CD8-positive, alpha-beta memory T cell (primary cell): Measurements from ENCODE around the gene CTBP1. TPM values are rescaled to one million over a fixed set of nuclear protein-coding genes. Genes with fewer than 3 reads are reported as not detected.

Experiments
- CTCF ChIA-PET: fragments of 350-600 bp; sonication (Branson Sonifier 250); formaldehyde crosslinking; loops from one replicate; lab custom pipeline; 2021; ENCODE audit warnings: antibody characterized with exemption; lab: Charles Lee
- POLR2A ChIA-PET: fragments of 350-600 bp; sonication (Branson Sonifier 250); formaldehyde crosslinking; loops from one replicate; lab custom pipeline; 2021; ENCODE audit warnings: antibody characterized with exemption; lab: Charles Lee
- DNase-seq, 5 donors: peaks; one replicate each; pipeline versions ENCODE4 v3.0.0 to v3.0.0-alpha.2; 2020 to 2022; ENCODE audit warnings: mixed read lengths in 1 of 5
- H3K27ac ChIP-seq: one replicate; pipeline ENCODE4 v1.7.0; 2013; ENCODE audit warnings: low read depth, mild to moderate bottlenecking, low read length, moderate library complexity
- H3K27me3 ChIP-seq: 2 replicates; pipeline ENCODE4 v1.7.0; 2013; ENCODE audit warnings: low read length, mild to moderate bottlenecking; ENCODE audit not compliant: insufficient read depth, poor library complexity, severe bottlenecking
- H3K36me3 ChIP-seq: 2 replicates; pipeline ENCODE4 v1.7.0; 2013; ENCODE audit warnings: mild to moderate bottlenecking, low read length, moderate library complexity; ENCODE audit not compliant: insufficient read depth
- H3K4me1 ChIP-seq: 2 replicates; pipeline ENCODE4 v1.7.0; 2013; ENCODE audit warnings: mild to moderate bottlenecking, low read length, moderate library complexity; ENCODE audit not compliant: insufficient read depth
- H3K4me3 ChIP-seq: 2 replicates; pipeline ENCODE4 v1.7.0; 2013; ENCODE audit warnings: mild to moderate bottlenecking, low read length
- H3K9me3 ChIP-seq: 2 replicates; pipeline ENCODE4 v1.7.0; 2013; ENCODE audit warnings: mild to moderate bottlenecking, low read length
- H3K27ac Mint-ChIP-seq, 8 donors: one replicate each; pipeline ENCODE4 v1.8.0; 2020 to 2021; ENCODE audit warnings: mixed read lengths in 8 of 8, mild to moderate bottlenecking in 6 of 8, inconsistent platforms in 3 of 8, moderate library complexity in 3 of 8
- H3K27me3 Mint-ChIP-seq, 2 donors: one replicate each; pipeline ENCODE4 v1.8.0; 2020 to 2021; ENCODE audit warnings: mixed read lengths in 2 of 2, mild to moderate bottlenecking in 1 of 2, moderate library complexity in 1 of 2
- H3K36me3 Mint-ChIP-seq, 3 donors: one replicate each; pipeline ENCODE4 v1.8.0; 2020 to 2021; ENCODE audit warnings: mixed read lengths in 3 of 3, inconsistent platforms in 1 of 3, mild to moderate bottlenecking in 1 of 3
- H3K4me1 Mint-ChIP-seq, 3 donors: one replicate each; pipeline ENCODE4 v1.8.0; 2020 to 2021; ENCODE audit warnings: mixed read lengths in 3 of 3, inconsistent platforms in 1 of 3, mild to moderate bottlenecking in 1 of 3
- H3K4me3 Mint-ChIP-seq, 7 donors: one replicate each; pipeline ENCODE4 v1.8.0; 2020 to 2021; ENCODE audit warnings: mixed read lengths in 7 of 7, mild to moderate bottlenecking in 6 of 7, moderate library complexity in 4 of 7, inconsistent platforms in 2 of 7
- H3K9me3 Mint-ChIP-seq, 5 donors: one replicate each; pipeline ENCODE4 v1.8.0; 2020 to 2022; ENCODE audit warnings: mixed read lengths in 5 of 5, mild to moderate bottlenecking in 3 of 5, moderate library complexity in 2 of 5, inconsistent platforms in 1 of 5
- polyA plus RNA-seq: library from polyadenylated mRNA; unstranded; fragments of 300-500 nt; fragmentation: Illumina TruSeq; gene quantifications from one replicate; pipeline ENCODE4 v1.2.3, GENCODE V29; 2021
- total RNA-seq, 2 experiments: library from RNA; stranded (reverse); gene quantifications; one replicate each; pipeline ENCODE4 v1.2.3, GENCODE V29; 2021

Gene CTBP1
- total and polyA plus RNA-seq, 3 experiments from 2014 or later: 88.1 to 149 (median 139) TPM

- no peaks in the 10 kb centered on the region for H3K27me3 Mint-ChIP-seq
- peaks cover 7 to 12% (median 9%) of the 10 kb centered on the region in 3 donors for H3K4me1 Mint-ChIP-seq
- no peaks in the 10 kb centered on the region for H3K27me3 ChIP-seq
- peaks cover 0 to 75% (median 6%) of the 10 kb centered on the region in 3 donors for H3K36me3 Mint-ChIP-seq
- H3K9me3 ChIP-seq: no peaks in the 10 kb centered on the region
- POLR2A ChIA-PET: no interaction called here
- H3K27ac ChIP-seq: no peak overlapping the region
- H3K36me3 ChIP-seq: peaks cover 20% of the 10 kb centered on the region
- no peak overlapping the region for H3K4me3 Mint-ChIP-seq
- no peaks in the 10 kb centered on the region for H3K4me1 ChIP-seq
- DNase-seq: peak in 1 of 5 donors; percentile 42
- CTCF ChIA-PET: interaction anchor here (0.6 kb wide), 2 partner anchors 68 to 460 kb away, joined by 3 to 4 read pairs; no protein-coding TSS in a partner anchor
- H3K27ac Mint-ChIP-seq: peak overlapping the region in 3 of 8 donors; percentile 46 to 54 (median 51)
- H3K4me3 ChIP-seq: no peak overlapping the region
- no peaks in the 10 kb centered on the region for H3K9me3 Mint-ChIP-seq
Observed at GRCh38 chr4:1235381-1236102, 13.4 kb downstream of the CTBP1 start.

GRCh38 chr4:1234811-1235292 is 14.1 kb downstream of the CTBP1 start:
- CTCF ChIA-PET: interaction anchor here (0.6 to 1.4 kb wide), 4 partner anchors 13 to 461 kb away, joined by 3 read pairs; no protein-coding TSS in a partner anchor

GRCh38 chr4:1234309-1234695 is 14.6 kb downstream of the CTBP1 start:
- POLR2A ChIA-PET: no interaction called here
- peaks cover 0 to 79% (median 6%) of the 10 kb centered on the region in 3 donors for H3K36me3 Mint-ChIP-seq
- peaks cover 20% of the 10 kb centered on the region for H3K36me3 ChIP-seq

More at GRCh38 chr4:1234811-1235292, 14.1 kb downstream of the CTBP1 start:
- peak overlapping the region in 2 of 8 donors; percentile 46 to 76 for H3K27ac Mint-ChIP-seq
- H3K4me3 Mint-ChIP-seq: no peak overlapping the region
- H3K36me3 ChIP-seq: peaks cover 20% of the 10 kb centered on the region
- POLR2A ChIA-PET: interaction anchor here (0.5 kb wide), 1 partner anchor 14 kb away, joined by 3 read pairs; no protein-coding TSS in a partner anchor
- no peaks in the 10 kb centered on the region for H3K4me1 ChIP-seq
- DNase-seq: peak in 1 of 5 donors; percentile 43
- no peaks in the 10 kb centered on the region for H3K27me3 ChIP-seq
- peaks cover 7 to 12% (median 9%) of the 10 kb centered on the region in 3 donors for H3K4me1 Mint-ChIP-seq
- H3K27ac ChIP-seq: no peak overlapping the region
- H3K4me3 ChIP-seq: no peak overlapping the region
- no peaks in the 10 kb centered on the region for H3K27me3 Mint-ChIP-seq
- peaks cover 0 to 79% (median 6%) of the 10 kb centered on the region in 3 donors for H3K36me3 Mint-ChIP-seq
- no peaks in the 10 kb centered on the region for H3K9me3 Mint-ChIP-seq
- H3K9me3 ChIP-seq: no peaks in the 10 kb centered on the region

GRCh38 chr4:1233641-1234308 is 15.2 kb downstream of the CTBP1 start:
- Histone ChIP-seq H3K4me1 (no peaks in the 10 kb centered on the region), H3K36me3 (peaks cover 20% of the 10 kb centered on the region), H3K27ac (no peak overlapping the region), H3K9me3 (no peaks in the 10 kb centered on the region), H3K4me3 (no peak overlapping the region), H3K27me3 (no peaks in the 10 kb centered on the region)
- Mint-ChIP-seq H3K36me3 (peaks cover 0 to 81% (median 6%) of the 10 kb centered on the region in 3 donors), H3K9me3 (no peaks in the 10 kb centered on the region), H3K27ac (peak overlapping the region in 2 of 8 donors; percentile 52 to 57), H3K4me3 (no peak overlapping the region), H3K27me3 (no peaks in the 10 kb centered on the region), H3K4me1 (peaks cover 5 to 9% (median 7%) of the 10 kb centered on the region in 3 donors)
- CTCF ChIA-PET: interaction anchor here (1.0 to 1.4 kb wide), 3 partner anchors 14 to 66 kb away, joined by 3 read pairs; no protein-coding TSS in a partner anchor
- POLR2A ChIA-PET: no interaction called here
- peak in 1 of 5 donors; percentile 37 for DNase-seq

More at GRCh38 chr4:1234309-1234695, 14.6 kb downstream of the CTBP1 start:
- Mint-ChIP-seq H3K4me3 (peak overlapping the region in 1 of 7 donors; percentile 13), H3K4me1 (peaks cover 7 to 12% (median 9%) of the 10 kb centered on the region in 3 donors), H3K27ac (peak overlapping the region in 3 of 8 donors; percentile 29 to 76 (median 57)), H3K9me3 (no peaks in the 10 kb centered on the region), H3K27me3 (no peaks in the 10 kb centered on the region)
- Histone ChIP-seq H3K27me3 (no peaks in the 10 kb centered on the region), H3K27ac (no peak overlapping the region), H3K9me3 (no peaks in the 10 kb centered on the region), H3K4me3 (no peak overlapping the region), H3K4me1 (no peaks in the 10 kb centered on the region)
- CTCF ChIA-PET: interaction anchor here (1.0 to 1.4 kb wide), 3 partner anchors 13 to 67 kb away, joined by 3 read pairs; no protein-coding TSS in a partner anchor
- peak in 1 of 5 donors; percentile 24 for DNase-seq

- ChIA-PET POLR2A (no interaction called here), CTCF (no interaction called here)
- H3K4me1 Mint-ChIP-seq: peaks cover 4 to 5% (median 5%) of the 10 kb centered on the region in 3 donors
- no peaks in the 10 kb centered on the region for H3K27me3 ChIP-seq
- H3K36me3 ChIP-seq: peaks cover 20% of the 10 kb centered on the region
- H3K4me1 ChIP-seq: no peaks in the 10 kb centered on the region
- H3K4me3 ChIP-seq: no peak overlapping the region
- H3K27me3 Mint-ChIP-seq: no peaks in the 10 kb centered on the region
- no peak overlapping the region for H3K27ac ChIP-seq
- peak in 1 of 5 donors; percentile 27 for DNase-seq
- H3K9me3 ChIP-seq: no peaks in the 10 kb centered on the region
- no peaks in the 10 kb centered on the region for H3K9me3 Mint-ChIP-seq
- peak overlapping the region in 2 of 8 donors; percentile 26 to 52 for H3K27ac Mint-ChIP-seq
- H3K4me3 Mint-ChIP-seq: no peak overlapping the region
- peaks cover 0 to 76% (median 6%) of the 10 kb centered on the region in 3 donors for H3K36me3 Mint-ChIP-seq
Observed at GRCh38 chr4:1232661-1233621, 16.0 kb downstream of the CTBP1 start.

GRCh38 chr4:1231637-1232360 is 17.1 kb downstream of the CTBP1 start:
- ChIA-PET POLR2A (no interaction called here), CTCF (no interaction called here)
- Histone ChIP-seq H3K27me3 (no peaks in the 10 kb centered on the region), H3K4me1 (no peaks in the 10 kb centered on the region), H3K27ac (no peak overlapping the region), H3K36me3 (peaks cover 29% of the 10 kb centered on the region), H3K4me3 (no peak overlapping the region), H3K9me3 (no peaks in the 10 kb centered on the region)
- Mint-ChIP-seq H3K36me3 (peaks cover 10 to 87% (median 18%) of the 10 kb centered on the region in 3 donors), H3K4me3 (no peak overlapping the region), H3K4me1 (peaks cover 4 to 13% (median 5%) of the 10 kb centered on the region in 3 donors), H3K9me3 (no peaks in the 10 kb centered on the region), H3K27me3 (no peaks in the 10 kb centered on the region), H3K27ac (peak overlapping the region in 1 of 8 donors; percentile 47)
- no peak for DNase-seq
